SK-N-SH (cell line): ENCODE measurements around the gene RBBP8. TPM values are rescaled to one million over a fixed set of nuclear protein-coding genes. Genes with fewer than 3 reads are reported as not detected.

Experiments
- CTCF ChIA-PET: fragments of 300-600, 350-600 bp; formaldehyde crosslinking; extraction: SDS; loops from one replicate; lab custom pipeline; 2021; lab: Yijun Ruan, JAX
- POLR2A ChIA-PET: fragments of 350-600 bp; sonication (Branson Sonifier 250); formaldehyde crosslinking; extraction: SDS; loops from one replicate; lab custom pipeline; 2020; ENCODE audit warnings: antibody characterized with exemption, inconsistent platforms; lab: Yijun Ruan, JAX
- DNase-seq: peaks from one replicate; pipeline ENCODE4 v3.0.0; 2012
- H2AFZ ChIP-seq: fragments of 200-600 bp; sonication (generic); 2 replicates; pipeline ENCODE4 v1.8.1; 2016; ENCODE audit warnings: antibody characterized with exemption, mild to moderate bottlenecking, low read depth
- H3F3A ChIP-seq: fragments of 200-600 bp; sonication (generic); replicated peaks from 2 replicates; pipeline ENCODE3; 2016; ENCODE audit warnings: antibody characterized with exemption, mild to moderate bottlenecking; ENCODE audit not compliant: insufficient read depth
- H3K27ac ChIP-seq, 2 experiments: fragments of 200-500 bp in 1 of 2; fragments of 200-600 bp in 1 of 2; sonication (Bioruptor generic) in 1 of 2; sonication (generic), shearing (Covaris generic) in 1 of 2; 2 replicates each; pipeline versions ENCODE4 v1.5.1 to v1.6.1; 2014 to 2016; ENCODE audit warnings: low read depth in 2 of 2, inconsistent platforms in 1 of 2, low read length in 1 of 2, mild to moderate bottlenecking in 1 of 2, mixed read lengths in 1 of 2
- H3K27me3 ChIP-seq: fragments of 200-600 bp; sonication (generic), shearing (Covaris generic); 2 replicates; pipeline ENCODE4 v1.6.1; 2016; ENCODE audit warnings: mixed run types; ENCODE audit not compliant: insufficient read depth
- H3K36me3 ChIP-seq, 2 experiments: fragments of 200-500 bp in 1 of 2; fragments of 200-600 bp in 1 of 2; sonication (Bioruptor generic) in 1 of 2; sonication (generic) in 1 of 2; replicated peaks in 1 of 2; 2 replicates each; pipeline versions ENCODE3 to v1.5.1; 2014 to 2016; ENCODE audit warnings: low read length in 1 of 2, mild to moderate bottlenecking in 1 of 2; ENCODE audit not compliant: insufficient read depth in 2 of 2, control insufficient read depth in 1 of 2
- H3K4me1 ChIP-seq, 2 experiments: fragments of 200-500 bp in 1 of 2; fragments of 200-600 bp in 1 of 2; sonication (Bioruptor generic) in 1 of 2; sonication (generic), shearing (Covaris generic) in 1 of 2; 2 replicates each; pipeline versions ENCODE4 v1.5.1 to v1.6.1; 2014 to 2016; ENCODE audit warnings: low read depth in 1 of 2, low read length in 1 of 2, mixed run types in 1 of 2; ENCODE audit not compliant: insufficient read depth in 2 of 2, control insufficient read depth in 1 of 2
- H3K4me2 ChIP-seq: fragments of 200-600 bp; sonication (generic), shearing (Covaris generic); 2 replicates; pipeline ENCODE4 v1.6.1; 2017; ENCODE audit warnings: mixed run types
- H3K4me3 ChIP-seq, 2 experiments: fragments of 200-500 bp in 1 of 2; fragments of 200-600 bp in 1 of 2; sonication (Bioruptor generic) in 1 of 2; sonication (generic), shearing (Covaris generic) in 1 of 2; 2 replicates each; pipeline versions ENCODE4 v1.5.1 to v1.8.1; 2014 to 2016; ENCODE audit warnings: low read depth in 2 of 2, inconsistent platforms in 1 of 2, low read length in 1 of 2, mild to moderate bottlenecking in 1 of 2, mixed read lengths in 1 of 2, moderate library complexity in 1 of 2
- H3K79me2 ChIP-seq: fragments of 200-600 bp; sonication (generic); 2 replicates; pipeline ENCODE4 v1.8.1; 2017; ENCODE audit warnings: mild to moderate bottlenecking; ENCODE audit not compliant: insufficient read depth
- H3K9ac ChIP-seq: fragments of 200-600 bp; sonication (generic); 2 replicates; pipeline ENCODE4 v1.6.1; 2017; ENCODE audit warnings: mixed run types
- H3K9me2 ChIP-seq: fragments of 200-600 bp; sonication (generic); 2 replicates; pipeline ENCODE4 v1.6.1; 2017; ENCODE audit warnings: mixed run types
- H3K9me3 ChIP-seq: fragments of 200-600 bp; sonication (generic); 2 replicates; pipeline ENCODE4 v1.6.1; 2017; ENCODE audit warnings: mixed run types, mild to moderate bottlenecking, moderate library complexity
- H4K20me1 ChIP-seq: fragments of 200-600 bp; sonication (generic); 2 replicates; pipeline ENCODE4 v1.6.1; 2017; ENCODE audit warnings: mild to moderate bottlenecking, mixed run types; ENCODE audit not compliant: insufficient read depth
- CHD2 ChIP-seq: fragments of 150-350 bp; IDR thresholded peaks from 2 replicates; pipeline ENCODE4 v1.6.1; 2018; ENCODE audit warnings: low read length; ENCODE audit not compliant: partially characterized antibody
- ELF1 ChIP-seq: IDR thresholded peaks from 2 replicates; pipeline ENCODE4 v1.4.0; 2012
- EP300 ChIP-seq, 2 experiments: IDR thresholded peaks; 2 replicates each; pipeline versions ENCODE4 v1.4.0 to v1.6.1; 2012; ENCODE audit warnings: borderline replicate concordance in 1 of 2, low read depth in 1 of 2, low read length in 1 of 2
- FOSL2 ChIP-seq: IDR thresholded peaks from 2 replicates; pipeline ENCODE4 v1.4.0; 2012; ENCODE audit warnings: low read depth, mild to moderate bottlenecking, moderate library complexity, borderline replicate concordance
- FOXM1 ChIP-seq: IDR thresholded peaks from 2 replicates; pipeline ENCODE4 v1.4.0; 2012; ENCODE audit warnings: low read depth, mild to moderate bottlenecking
- NFIC ChIP-seq: IDR thresholded peaks from 2 replicates; pipeline ENCODE4 v1.4.0; 2012; ENCODE audit warnings: borderline replicate concordance
- NRF1 ChIP-seq: IDR thresholded peaks from 2 replicates; pipeline ENCODE4 v1.6.1; 2012; ENCODE audit warnings: low read depth, mild to moderate bottlenecking, low read length
- RAD21 ChIP-seq: IDR thresholded peaks from 2 replicates; pipeline ENCODE4 v1.6.1; 2012; ENCODE audit warnings: mild to moderate bottlenecking, low read length
- RCOR1 ChIP-seq: fragments of 150-350 bp; IDR thresholded peaks from 2 replicates; pipeline ENCODE4 v1.6.1; 2017; ENCODE audit warnings: antibody characterized with exemption, low read length
- RFX5 ChIP-seq: IDR thresholded peaks from 2 replicates; pipeline ENCODE4 v1.6.1; 2012; ENCODE audit warnings: mild to moderate bottlenecking, improper control_type of control experiment, low read length
- SIN3A ChIP-seq: IDR thresholded peaks from 2 replicates; pipeline ENCODE4 v1.6.1; 2012; ENCODE audit warnings: low read depth, mild to moderate bottlenecking, low read length, moderate library complexity, borderline replicate concordance
- TAF1 ChIP-seq: IDR thresholded peaks from 2 replicates; pipeline ENCODE4 v1.6.1; 2012; ENCODE audit warnings: low read depth, mild to moderate bottlenecking, low read length, moderate library complexity, borderline replicate concordance
- TEAD4 ChIP-seq: IDR thresholded peaks from 2 replicates; pipeline ENCODE4 v1.4.0; 2012; ENCODE audit warnings: mild to moderate bottlenecking, borderline replicate concordance; ENCODE audit not compliant: insufficient read depth
- USF1 ChIP-seq: IDR thresholded peaks from 2 replicates; pipeline ENCODE4 v1.4.0; 2012; ENCODE audit warnings: low read depth, borderline replicate concordance
- USF2 ChIP-seq: fragments of 150-350 bp; IDR thresholded peaks from 2 replicates; pipeline ENCODE4 v1.6.1; 2017; ENCODE audit warnings: antibody characterized with exemption, low read length, low read depth, borderline replicate concordance
- YY1 ChIP-seq: IDR thresholded peaks from 2 replicates; pipeline ENCODE4 v1.4.0; 2012; ENCODE audit warnings: low read depth, mild to moderate bottlenecking
- WGBS: methylation state at CpG from one replicate; pipeline ENCODE4 v1.1.6; 2017; ENCODE audit warnings: low lambda C conversion rate; 5-methylcytosine and 5-hydroxymethylcytosine counted together
- polyA plus RNA-seq, 3 experiments: library from polyadenylated mRNA; depleted of rRNA; stranded (reverse); fragments of >200 nt; gene quantifications; 2 replicates each; pipeline ENCODE4 v1.2.3, GENCODE V29; 2012
- TF ChIP-seq, protein P1 (sequence below): IDR thresholded peaks from 2 replicates; pipeline ENCODE4 v1.4.0; 2012; ENCODE audit warnings: low read depth
- TF ChIP-seq, protein P2 (sequence below): IDR thresholded peaks from 2 replicates; pipeline ENCODE4; 2012
- TF ChIP-seq, protein P3 (sequence below): IDR thresholded peaks from 2 replicates; pipeline ENCODE4 v1.4.0; 2012; ENCODE audit warnings: low read depth, borderline replicate concordance
- TF ChIP-seq, protein P4 (sequence below): fragments of 150-350 bp; IDR thresholded peaks from 2 replicates; pipeline ENCODE4 v1.6.1; 2016; ENCODE audit warnings: mild to moderate bottlenecking, low read depth, low read length
- TF ChIP-seq, protein P5 (sequence below): IDR thresholded peaks from 2 replicates; pipeline ENCODE4 v1.6.1; 2012; ENCODE audit warnings: mild to moderate bottlenecking, low read depth, low read length, moderate library complexity

The RBBP8 gene
- 9.6 and 11.5 TPM in 2 replicates for polyA plus RNA-seq (2012; rRNA removed)
- 15.4 and 20.1 TPM in 2 replicates for polyA plus RNA-seq (2012; cell fraction: cytosol; rRNA removed)
- polyA plus RNA-seq (2012; cell fraction: nucleus; rRNA removed) = 4.4 and 7.9 TPM in 2 replicates

DNA sequence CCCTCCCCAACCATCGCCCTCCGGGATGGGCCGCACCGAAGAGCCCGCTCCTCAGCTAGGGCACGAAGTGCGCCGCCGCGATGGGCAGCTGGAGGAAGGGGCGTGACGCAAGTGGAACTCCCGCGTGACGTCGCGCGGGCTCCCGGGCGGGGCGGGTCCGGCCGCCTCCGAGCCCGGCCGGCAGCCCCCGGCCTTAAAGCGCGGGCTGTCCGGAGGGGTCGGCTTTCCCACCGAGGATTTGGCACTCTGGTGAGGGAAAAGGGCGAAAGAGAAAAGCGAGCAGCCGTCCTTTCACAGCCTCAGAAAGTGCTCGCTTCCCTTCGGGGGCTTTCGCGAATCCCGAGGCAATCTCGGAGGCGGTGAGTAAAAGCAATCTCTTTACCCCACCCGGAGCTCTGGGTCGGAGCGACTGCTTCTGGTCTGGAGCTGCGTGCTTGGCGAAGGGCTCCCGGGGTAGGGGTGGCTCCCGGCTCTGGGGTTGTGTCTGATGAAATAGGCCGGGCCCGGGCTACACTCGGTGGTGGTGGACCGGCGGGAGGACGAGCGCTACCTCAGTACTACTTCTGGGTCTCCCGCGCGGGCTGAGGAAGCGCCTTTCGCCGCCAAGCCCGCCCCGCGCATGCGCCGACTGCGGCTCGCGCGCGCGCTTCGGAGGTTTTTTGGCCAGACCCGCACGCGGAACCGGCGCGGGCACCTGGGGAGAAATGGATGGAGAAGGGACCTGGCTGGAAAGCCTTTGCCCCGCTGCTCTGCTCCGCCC is at the start of gene RBBP8:
Gene RBBP8 (plus strand): TSS at position 123 of the 760 bp plus-strand sequence. CDS start 3,524 bp downstream, outside the sequence.
- DNase-seq = peak; percentile 93
- Histone ChIP-seq H3K9ac (peak within 1 kb of the TSS; percentile 99), H3F3A (peaks cover 6% of the 10 kb centered on the region), H3K27me3 (no peaks in the 10 kb centered on the region), H3K4me1 (peaks cover 5 to 8% of the 10 kb centered on the region in 2 experiments; a peak in 3 of 4 replicates), H3K9me2 (no peaks in the 10 kb centered on the region), H3K4me3 (peak within 1 kb of the TSS; percentile 81 to 95), H3K79me2 (peaks cover 28% of the 10 kb centered on the region), H3K27ac (peak within 1 kb of the TSS; percentile 93 to 94), H4K20me1 (no peaks in the 10 kb centered on the region), H2AFZ (peak within 1 kb of the TSS; percentile 98), H3K36me3 (peaks cover 0 to 4% of the 10 kb centered on the region in 2 experiments), H3K4me2 (peak within 1 kb of the TSS; percentile 97), H3K9me3 (no peaks in the 10 kb centered on the region)
- POLR2A ChIA-PET = interaction anchor here (1.1 kb wide), 1 partner anchor 24 kb away, joined by 3 read pairs; no protein-coding TSS in a partner anchor
- CTCF ChIA-PET = interaction anchor here (1.0 to 6.9 kb wide), 4 partner anchors 50 to 479 kb away, joined by 3 to 57 read pairs (median 4); no protein-coding TSS in a partner anchor
- WGBS = 0% methylated on average over 26 of the region's 82 CpGs
- TF ChIP-seq TAF1 (peak; percentile 31; the same call in 1 of the 2 replicates), ELF1 (peak; percentile 31; the same call in 1 of the 2 replicates), YY1 (no peak), NRF1 (peak; percentile 83), SIN3A (no peak; the same call in 1 of the 2 replicates), RCOR1 (peak; percentile 18; the same call in 1 of the 2 replicates), TEAD4 (no peak), CHD2 (peak; percentile 96), USF1 (no peak), NFIC (no peak), RFX5 (no peak), FOXM1 (no peak), EP300 (IDR thresholded peaks at IDR 0.05; ENCODE audit: borderline replicate concordance in 1 of 2, low read depth in 1 of 2, low read length in 1 of 2) (0 out of 4 replicates have a peak, but pooled peaks of 1 of the 2 experiments have one; percentile 19), FOSL2 (no peak), RAD21 (no peak), USF2 (no peak)
- TF ChIP-seq, protein P1, sequence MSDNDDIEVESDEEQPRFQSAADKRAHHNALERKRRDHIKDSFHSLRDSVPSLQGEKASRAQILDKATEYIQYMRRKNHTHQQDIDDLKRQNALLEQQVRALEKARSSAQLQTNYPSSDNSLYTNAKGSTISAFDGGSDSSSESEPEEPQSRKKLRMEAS = peak; percentile 64; the same call in 1 of the 2 replicates
- TF ChIP-seq, protein P2, sequence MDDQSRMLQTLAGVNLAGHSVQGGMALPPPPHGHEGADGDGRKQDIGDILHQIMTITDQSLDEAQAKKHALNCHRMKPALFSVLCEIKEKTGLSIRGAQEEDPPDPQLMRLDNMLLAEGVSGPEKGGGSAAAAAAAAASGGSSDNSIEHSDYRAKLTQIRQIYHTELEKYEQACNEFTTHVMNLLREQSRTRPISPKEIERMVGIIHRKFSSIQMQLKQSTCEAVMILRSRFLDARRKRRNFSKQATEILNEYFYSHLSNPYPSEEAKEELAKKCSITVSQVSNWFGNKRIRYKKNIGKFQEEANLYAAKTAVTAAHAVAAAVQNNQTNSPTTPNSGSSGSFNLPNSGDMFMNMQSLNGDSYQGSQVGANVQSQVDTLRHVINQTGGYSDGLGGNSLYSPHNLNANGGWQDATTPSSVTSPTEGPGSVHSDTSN = peak; percentile 31
- TF ChIP-seq, protein P3, sequence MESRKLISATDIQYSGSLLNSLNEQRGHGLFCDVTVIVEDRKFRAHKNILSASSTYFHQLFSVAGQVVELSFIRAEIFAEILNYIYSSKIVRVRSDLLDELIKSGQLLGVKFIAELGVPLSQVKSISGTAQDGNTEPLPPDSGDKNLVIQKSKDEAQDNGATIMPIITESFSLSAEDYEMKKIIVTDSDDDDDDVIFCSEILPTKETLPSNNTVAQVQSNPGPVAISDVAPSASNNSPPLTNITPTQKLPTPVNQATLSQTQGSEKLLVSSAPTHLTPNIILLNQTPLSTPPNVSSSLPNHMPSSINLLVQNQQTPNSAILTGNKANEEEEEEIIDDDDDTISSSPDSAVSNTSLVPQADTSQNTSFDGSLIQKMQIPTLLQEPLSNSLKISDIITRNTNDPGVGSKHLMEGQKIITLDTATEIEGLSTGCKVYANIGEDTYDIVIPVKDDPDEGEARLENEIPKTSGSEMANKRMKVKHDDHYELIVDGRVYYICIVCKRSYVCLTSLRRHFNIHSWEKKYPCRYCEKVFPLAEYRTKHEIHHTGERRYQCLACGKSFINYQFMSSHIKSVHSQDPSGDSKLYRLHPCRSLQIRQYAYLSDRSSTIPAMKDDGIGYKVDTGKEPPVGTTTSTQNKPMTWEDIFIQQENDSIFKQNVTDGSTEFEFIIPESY = peak; percentile 92
- TF ChIP-seq, protein P4, sequence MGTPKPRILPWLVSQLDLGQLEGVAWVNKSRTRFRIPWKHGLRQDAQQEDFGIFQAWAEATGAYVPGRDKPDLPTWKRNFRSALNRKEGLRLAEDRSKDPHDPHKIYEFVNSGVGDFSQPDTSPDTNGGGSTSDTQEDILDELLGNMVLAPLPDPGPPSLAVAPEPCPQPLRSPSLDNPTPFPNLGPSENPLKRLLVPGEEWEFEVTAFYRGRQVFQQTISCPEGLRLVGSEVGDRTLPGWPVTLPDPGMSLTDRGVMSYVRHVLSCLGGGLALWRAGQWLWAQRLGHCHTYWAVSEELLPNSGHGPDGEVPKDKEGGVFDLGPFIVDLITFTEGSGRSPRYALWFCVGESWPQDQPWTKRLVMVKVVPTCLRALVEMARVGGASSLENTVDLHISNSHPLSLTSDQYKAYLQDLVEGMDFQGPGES = no peak
- TF ChIP-seq, protein P5, sequence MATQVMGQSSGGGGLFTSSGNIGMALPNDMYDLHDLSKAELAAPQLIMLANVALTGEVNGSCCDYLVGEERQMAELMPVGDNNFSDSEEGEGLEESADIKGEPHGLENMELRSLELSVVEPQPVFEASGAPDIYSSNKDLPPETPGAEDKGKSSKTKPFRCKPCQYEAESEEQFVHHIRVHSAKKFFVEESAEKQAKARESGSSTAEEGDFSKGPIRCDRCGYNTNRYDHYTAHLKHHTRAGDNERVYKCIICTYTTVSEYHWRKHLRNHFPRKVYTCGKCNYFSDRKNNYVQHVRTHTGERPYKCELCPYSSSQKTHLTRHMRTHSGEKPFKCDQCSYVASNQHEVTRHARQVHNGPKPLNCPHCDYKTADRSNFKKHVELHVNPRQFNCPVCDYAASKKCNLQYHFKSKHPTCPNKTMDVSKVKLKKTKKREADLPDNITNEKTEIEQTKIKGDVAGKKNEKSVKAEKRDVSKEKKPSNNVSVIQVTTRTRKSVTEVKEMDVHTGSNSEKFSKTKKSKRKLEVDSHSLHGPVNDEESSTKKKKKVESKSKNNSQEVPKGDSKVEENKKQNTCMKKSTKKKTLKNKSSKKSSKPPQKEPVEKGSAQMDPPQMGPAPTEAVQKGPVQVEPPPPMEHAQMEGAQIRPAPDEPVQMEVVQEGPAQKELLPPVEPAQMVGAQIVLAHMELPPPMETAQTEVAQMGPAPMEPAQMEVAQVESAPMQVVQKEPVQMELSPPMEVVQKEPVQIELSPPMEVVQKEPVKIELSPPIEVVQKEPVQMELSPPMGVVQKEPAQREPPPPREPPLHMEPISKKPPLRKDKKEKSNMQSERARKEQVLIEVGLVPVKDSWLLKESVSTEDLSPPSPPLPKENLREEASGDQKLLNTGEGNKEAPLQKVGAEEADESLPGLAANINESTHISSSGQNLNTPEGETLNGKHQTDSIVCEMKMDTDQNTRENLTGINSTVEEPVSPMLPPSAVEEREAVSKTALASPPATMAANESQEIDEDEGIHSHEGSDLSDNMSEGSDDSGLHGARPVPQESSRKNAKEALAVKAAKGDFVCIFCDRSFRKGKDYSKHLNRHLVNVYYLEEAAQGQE = no peak
